GM21447 (cell line): Measurements from ENCODE around the gene FSD2.
A peak's percentile ranks its signal among the peaks of the same experiment; 100 is the strongest.

Experiments used
- ATAC-seq: cut with Tn5 transposase; IDR thresholded peaks from one replicate; pipeline ENCODE4 v1.9.1; 2021; ENCODE audit not compliant: unreplicated experiment

FSD2 gene, protein sequence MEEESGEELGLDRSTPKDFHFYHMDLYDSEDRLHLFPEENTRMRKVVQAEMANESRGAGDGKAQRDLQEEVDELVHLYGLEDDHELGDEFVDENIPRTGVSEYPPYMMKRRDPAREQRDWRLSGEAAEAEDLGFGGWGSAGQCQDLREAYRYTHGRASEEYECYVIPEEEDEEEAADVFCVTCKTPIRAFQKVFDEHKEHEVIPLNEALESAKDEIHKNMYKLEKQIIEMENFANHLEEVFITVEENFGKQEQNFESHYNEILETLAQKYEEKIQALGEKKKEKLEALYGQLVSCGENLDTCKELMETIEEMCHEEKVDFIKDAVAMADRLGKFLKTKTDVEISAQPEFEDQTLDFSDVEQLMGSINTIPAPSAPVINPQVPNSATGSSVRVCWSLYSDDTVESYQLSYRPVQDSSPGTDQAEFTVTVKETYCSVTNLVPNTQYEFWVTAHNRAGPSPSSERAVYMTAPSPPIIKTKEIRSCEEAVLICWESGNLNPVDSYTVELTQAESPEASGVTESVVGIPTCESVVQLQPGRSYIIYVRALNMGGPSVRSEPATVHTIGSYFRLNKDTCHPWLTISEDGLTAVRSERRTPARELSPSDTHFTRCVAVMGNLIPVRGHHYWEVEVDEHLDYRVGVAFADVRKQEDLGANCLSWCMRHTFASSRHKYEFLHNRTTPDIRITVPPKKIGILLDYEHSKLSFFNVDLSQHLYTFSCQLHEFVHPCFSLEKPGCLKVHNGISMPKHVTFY

DNA sequence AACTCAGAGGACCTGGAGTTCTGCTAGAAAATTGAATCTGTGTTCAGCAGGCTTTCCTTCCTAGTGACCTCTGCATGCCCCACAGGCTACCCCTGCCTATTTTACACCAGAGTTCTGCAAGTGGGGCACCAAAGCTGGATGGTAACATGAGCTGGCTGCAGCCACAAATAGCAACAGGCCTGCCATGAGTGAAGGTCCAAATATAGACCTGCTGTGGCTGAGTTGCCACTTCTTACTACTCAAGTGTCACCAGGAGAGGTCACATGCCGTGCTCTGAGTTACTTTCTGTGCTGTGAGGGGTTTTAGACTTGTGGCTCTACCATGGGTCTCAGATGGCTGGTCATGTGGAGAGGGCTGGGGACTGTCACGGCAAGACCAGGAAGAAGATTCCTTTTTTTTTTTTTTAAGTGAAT lies at the start of gene FSD2:
Gene FSD2 (minus strand): TSS at position 76 of the 413 bp plus-strand sequence. CDS start 18,679 bp downstream, outside the sequence.
- peak; percentile 65 for ATAC-seq

DNA sequence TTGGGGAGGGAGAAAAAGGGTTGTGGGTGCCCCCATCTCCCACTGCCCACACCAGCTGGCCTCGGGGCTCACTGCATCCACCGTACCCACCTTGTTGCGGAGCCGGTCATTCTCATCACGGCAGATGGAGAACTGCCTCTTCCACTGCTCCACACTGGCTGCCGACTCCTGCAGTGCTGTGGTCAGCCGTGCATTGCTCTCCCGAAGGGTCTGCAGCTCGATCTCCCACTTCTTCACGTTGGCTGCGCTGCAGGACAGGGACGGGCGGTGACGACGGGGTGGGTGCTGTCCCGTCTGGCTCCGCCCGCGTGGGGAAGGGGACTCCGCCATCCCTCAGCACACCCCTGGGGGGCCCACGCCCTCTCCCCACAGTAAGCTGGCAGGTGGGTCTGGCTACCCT lies 48.7 kb upstream of the FSD2 start:
- ATAC-seq = no peak

DNA sequence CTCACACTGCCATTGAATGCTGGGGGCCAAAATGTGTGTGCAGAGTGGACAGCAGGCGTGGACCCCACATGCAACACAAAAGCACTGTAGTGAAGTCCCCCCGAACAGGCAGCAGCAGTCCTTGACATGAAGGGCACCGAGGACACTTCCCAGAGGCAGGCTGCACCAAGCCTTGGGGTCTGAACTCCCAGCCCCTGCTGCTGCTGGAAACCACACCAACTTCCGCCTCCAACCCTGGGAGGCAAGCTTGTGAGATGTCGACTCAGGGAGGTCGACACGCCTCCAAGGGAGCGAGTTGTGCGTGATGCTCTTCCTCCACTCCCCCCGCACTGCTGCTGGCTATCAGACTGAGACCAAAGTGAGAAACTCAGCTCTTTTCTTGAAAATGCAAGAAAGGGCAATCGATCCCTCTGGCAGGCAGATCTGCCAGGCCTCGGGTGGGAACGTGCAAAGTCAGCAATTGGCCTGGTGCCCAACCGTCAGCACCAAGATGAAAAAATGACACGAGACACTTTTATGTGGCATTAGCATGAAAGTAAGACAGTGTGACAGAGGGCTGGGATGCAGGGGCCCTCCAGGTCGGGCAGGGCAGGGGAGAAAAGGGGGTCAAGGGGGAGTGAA lies 47.2 kb upstream of the FSD2 start:
- no peak for ATAC-seq

DNA sequence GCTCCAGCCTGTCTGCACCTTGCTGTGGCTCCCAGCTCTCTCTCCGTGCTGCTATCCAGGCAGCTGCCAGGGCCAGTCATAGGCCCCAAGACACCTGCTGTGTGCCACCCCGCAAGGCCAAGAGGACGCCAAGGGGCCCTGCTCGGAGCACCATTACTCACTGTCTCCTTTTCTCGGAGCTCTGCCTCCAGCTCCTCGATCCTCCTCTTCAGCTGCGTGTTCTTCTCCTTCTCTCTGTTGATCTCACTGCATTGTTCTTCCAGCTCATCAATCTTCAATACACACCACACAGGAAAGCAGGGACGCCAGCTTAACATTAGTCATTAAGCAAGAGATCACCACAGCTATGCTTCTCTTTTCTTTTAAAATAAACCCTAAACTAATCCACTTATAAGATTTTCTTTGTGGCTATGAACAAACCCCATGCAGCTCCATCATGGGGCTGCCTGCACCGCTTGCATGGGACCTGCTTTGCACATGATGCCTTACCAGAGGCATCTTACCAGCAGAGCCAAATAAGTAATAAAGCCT lies 46.2 kb upstream of the FSD2 start:
- ATAC-seq = no peak

DNA sequence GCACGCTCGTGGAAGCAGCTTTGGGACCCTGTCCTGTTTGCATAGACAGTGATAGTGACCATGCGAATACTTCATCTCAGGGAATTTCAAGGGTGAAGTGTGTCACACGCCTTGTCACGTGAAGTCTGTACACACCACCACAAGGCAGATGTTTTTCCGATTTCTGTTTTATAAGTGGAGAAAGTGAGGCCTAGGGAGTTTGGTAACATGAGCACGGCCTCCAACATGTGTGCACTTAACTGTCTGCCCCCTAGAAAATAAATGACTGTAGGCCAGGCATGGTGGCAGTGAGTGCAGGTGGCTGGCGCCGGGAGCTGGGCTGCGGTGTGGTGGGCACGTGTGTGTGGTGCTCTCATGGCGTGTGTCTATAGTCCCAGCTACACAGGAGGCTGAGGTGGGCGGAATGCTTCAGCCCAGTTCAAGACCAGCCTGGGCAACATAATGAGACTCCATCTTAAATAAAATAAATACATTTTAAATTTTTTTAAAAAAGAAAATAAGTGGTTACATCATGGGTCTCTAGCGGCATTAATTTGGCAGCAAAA lies 45.5 kb upstream of the FSD2 start:
- ATAC-seq = no peak

DNA sequence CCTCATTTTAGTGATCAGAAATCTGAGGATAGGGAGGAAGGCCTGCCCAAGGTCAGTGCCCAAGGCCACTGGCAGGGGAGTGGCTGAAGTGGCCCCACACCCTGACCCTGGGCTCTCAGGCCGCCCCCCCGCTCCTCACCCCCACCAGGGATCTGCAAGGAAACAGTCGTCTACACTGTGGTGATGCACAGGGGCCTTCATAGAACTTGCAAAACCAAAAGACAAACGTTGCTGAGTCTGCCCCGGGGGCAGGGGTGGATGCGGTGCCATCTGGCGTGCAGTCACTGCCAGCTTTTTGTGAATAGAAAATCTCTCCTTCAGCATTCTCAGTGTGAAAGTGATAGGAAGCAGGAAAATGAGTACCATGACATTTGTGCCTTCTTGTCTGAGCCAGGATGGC lies 44.9 kb upstream of the FSD2 start:
- no peak for ATAC-seq

DNA sequence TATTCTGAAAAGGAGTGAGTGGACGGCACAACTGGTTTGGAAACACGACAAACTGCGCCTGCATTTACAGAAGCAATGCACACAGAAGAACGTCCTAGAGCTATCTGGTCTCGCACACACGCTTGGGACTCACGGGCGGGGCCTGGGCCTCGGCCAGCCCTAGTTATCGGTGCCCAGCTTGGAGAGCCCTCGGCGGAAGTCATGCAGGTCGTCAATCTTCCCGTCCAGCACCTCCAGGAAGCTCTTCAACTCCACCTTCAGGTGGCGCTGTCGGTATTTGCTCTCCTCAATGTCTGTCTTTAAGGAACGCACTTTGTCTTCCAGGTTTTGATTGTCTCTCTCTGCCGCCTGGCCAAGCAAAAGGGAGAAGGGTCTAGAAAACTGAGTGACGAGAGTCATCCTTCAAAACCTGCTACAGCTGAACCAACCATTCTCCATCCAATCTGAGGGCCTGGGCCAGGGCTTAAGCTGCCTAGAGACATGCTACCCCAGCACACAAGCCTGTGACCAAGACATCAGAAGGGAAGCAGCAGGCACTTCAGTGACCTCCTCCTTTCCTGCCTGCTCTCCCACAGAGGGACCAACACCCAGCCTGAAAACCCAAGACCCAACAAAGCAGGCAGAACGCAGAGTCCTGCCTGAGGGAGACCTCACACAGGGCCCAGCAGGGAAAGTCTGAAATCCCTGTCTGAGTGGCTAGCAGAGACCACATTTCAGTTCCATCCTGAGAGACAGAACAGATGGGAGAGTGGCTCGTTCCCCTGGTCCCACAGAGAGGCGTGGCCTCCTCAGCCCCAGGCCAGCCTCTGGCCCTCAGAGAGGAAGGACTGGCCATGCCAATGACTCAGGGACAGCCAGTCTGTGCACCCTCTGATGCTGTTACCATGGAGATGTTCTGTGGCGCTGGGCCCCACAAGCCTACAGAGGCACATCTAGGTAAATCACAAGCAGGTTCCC lies 44.0 kb upstream of the FSD2 start:
- ATAC-seq = no peak

DNA sequence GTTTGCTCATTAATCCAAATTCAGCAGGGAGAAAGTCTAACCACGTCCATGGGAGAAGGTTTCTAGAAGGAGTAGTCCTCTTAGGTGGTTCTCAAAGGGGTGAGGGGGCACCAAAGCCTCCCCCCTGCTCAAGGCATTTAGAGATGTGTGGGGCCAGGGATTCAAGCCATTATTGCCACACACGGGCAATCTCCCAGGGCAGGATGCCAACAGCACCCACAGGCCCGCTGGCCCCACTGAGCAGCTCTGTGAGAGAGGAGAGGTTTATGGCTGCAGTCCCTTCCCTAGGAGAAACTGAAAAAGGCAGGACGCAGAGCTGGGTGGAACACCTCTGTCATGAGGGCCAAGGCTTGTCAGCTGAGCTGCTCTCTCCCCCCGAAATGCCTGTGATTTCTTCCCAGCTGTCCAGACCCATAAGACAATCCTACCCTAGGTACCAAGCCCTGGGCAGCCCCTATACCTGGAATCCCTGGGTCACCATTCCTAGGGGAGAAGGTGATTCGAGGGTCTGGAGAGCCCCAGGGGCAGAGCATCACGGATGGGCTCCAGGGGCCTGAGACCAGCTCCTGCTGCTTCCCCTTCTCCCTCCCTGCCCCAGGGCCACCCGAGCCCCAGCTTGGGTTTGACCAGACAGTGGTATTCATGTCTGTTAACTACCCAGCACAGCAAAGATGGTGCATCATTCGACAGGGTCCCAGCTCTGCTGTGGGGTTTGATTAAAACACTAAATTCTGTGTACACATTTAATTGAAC lies 42.5 kb upstream of the FSD2 start:
- ATAC-seq = no peak

DNA sequence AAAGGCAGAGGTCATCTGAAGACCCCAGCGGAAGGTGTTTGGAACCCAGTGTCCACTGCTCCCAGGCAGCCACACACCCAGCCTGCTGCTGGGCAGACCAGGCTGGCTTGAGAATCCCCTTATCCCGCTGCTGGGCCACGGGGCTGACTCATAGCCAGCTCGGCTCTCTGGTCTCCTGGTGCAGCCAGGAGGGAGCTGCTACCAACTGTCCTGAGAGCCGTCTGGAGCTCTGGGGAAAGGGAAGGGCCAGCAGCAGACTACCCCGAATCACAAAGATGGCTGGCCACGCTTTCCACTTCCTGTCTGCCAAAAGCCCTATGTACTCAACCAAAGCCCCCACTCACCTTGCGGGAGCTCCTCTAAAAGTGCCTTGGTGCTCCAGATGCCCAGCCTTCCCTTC lies 41.8 kb upstream of the FSD2 start:
- no peak for ATAC-seq

DNA sequence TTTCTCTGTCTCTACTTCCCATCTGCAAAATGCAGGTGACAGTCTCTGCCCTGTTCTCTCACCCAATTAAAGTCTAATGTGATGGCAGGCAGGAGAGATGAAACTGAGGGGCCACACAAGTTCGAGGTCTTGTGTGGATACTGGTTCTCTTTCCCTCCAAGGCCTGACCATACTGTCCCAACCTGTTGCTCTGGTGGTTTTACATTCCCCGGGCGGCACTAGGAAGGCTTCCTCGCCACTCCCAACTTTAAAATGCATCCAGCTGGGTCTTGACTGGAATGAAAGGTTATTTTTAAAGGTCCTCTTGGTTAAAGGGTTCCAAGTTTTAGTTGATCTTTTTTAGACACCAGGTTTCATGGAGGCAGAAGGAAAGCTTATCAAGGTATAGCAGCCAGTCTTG lies 40.8 kb upstream of the FSD2 start:
- ATAC-seq = no peak

DNA sequence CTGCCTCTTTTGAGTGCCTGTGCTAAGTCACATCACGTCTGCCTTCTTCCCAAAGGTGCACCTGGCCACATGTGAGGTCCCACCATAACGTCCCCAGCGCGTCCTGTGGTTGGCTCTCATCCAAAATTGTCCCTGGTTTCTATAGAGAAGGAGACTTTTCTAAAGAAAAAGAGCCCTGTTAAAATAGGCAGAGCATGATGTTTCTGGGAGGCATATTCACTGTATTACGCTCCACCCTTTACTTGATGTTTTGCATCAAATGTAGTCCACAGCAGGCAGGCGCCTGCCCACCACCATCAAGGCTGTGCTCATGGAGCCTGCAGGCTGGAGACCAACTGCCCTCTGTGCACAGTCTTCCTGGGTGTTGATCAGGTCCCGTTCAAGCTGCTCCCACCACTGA lies 39.8 kb upstream of the FSD2 start:
- ATAC-seq = no peak

DNA sequence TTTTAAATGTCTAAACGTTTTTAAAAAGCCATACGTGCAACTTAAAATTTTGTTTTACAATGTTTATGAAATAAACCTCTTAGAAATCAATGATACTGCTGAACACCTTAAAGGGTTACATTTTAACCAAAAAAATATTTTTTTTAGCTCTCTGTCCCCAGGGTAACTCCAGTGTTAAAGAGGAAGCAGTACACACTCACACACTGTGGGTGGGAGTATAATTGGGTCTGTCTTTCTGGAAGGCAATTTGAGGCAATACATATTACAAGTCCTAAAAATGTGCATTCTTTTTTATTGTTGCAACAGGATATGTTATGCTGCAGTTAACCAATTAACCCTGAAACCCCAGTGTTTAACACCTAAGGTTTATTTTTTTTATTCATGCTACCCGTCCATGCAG lies 37.7 kb upstream of the FSD2 start:
- ATAC-seq = no peak

DNA sequence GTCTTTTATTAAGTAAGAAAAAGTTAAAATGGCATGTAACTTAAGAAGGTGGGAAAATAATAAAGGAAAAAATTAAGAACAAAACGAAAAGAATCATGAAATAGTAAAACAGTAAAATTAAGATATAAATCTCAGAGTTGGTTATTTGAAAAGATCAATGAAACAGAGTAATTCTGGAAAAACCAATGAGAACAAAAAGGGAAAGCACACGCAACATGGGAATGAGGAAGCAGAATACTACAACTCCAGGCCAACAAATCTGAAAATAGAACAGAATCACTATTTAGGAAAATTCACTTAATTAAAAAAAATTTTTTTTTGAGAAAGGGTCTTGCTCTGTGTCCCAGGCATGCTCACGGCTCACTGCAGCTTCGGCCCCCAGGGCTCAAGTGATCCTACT lies 34.3 kb upstream of the FSD2 start:
- ATAC-seq = no peak

DNA sequence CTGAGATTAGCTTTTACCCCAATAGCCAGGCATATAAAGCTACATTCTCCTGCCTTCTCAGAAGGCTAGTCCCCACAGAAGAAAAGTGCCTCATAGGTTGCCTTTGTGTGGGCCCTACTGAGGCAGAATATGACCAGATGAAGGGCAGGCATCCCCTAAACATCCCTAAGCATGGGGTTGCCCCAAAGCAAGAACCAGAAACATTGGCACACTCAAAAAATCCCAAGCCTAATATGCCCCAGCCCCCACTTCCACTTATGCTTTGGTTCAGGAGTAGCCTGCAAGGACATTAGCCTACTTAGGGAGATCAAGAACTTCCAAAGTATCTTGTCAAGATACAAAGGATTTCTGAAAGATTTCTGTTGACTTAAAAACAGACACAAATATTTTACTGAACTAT lies 33.3 kb upstream of the FSD2 start:
- no peak for ATAC-seq

DNA sequence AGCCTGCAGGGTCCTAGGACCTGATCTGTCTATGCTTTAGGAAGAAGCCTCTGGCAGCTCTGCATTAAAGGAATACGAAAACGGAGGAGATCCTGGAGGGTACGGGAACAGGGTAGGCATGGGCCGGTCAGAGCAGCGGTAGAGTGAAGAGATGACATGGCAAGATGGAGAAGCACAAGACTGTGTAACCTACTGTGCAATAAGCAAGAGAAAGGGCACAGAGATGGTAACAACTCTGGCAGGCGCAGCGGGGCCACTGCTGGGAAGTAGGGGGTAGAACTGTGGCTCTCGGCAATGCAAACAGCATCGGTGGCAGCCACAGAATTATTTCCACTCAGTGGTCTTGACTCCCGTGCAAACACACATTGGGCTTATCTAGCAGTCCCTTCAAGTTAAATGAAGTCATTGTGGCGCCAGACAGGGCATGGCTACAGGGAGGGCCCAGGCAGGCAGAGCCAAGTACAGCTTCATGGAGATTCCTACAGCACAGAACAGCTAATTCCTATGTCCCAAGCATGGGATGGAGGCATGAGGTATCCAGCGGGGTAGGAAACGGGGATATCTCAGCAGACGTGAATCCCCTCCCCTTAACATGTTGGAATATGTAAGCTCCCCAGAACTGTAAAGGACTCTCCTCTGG lies 32.3 kb upstream of the FSD2 start:
- ATAC-seq = no peak

DNA sequence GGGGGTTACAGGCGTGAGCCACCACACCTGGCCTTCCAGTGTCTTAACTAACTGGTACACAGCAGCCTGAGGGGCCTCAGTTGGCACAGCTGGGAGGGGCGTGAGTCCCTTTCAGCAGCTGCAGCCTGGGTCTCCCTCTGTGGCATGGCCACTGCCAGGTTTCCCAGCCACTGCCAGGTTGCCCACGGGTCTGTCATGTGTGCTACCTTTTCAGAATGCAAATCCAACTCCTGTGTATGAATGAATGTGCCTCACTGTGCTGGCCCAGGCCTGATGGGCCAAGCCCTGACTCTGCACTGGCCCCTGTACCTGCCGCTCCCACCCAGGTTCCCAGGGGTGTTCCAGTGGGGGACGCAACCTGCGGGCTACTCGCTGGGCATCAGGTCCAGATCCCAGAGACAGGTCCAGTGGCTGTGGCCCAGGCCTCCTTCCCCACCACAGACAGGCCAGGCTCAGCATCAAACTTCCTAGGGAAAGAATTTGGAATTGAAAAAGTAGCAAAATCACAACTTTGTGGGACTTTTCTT lies 29.6 kb upstream of the FSD2 start:
- ATAC-seq = no peak

DNA sequence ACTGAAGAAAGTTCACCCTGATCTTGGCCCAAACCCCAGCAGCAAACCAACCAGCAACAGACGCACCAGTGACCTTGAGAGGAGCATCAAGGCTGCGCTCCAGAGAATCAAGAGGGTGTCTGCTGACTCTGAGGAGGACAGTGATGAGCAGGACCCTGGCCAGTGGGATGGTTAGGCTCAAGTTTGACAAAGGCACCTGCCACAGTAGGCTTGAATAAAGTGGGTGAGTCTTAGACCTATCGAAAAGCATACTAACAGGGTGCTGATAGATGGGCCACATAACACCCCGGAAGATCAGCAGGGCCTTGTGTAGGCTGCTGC lies 27.5 kb upstream of the FSD2 start:
- no peak for ATAC-seq

DNA sequence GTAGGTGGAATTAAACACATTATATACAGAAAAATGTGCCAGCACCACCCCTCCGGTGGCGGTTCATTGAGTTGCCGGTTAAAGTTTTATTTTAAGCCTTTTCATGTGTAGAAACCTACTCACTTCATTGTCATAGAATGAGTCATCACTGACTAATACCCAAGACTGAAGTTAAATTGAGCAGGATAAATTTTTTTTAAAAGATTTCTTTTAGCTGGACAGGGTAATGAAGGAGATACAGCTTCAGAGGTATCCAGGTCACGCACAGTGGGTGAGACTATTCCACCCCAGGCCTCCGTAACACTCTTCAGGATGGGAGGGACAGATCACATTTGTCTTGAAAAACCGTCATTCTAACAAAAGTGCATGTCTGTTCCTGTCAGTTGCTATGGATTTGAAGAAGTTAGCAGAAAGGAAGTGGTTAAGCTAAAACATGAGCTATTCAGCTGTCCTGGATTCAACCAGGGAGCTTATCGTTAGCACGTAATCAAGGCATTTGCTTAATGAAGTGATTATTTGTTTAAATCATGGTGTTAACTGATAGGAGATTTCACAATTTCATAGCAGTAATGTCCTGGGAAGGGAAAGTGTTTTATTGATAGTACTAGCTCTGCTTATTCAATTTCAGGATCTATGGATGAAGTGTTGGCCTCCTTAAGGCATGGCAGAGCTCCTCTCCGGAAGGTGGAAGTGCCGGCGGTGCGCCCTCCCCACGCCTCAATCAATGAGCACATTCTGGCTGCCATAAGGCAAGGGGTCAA lies 26.9 kb upstream of the FSD2 start:
- ATAC-seq = peak; percentile 90
